Activated naive CD8-positive, alpha-beta T cell treated with anti-CD3 and anti-CD28 coated beads for 36 hours (primary cell): ENCODE measurements around the gene SND1. TPM values are rescaled to one million over a fixed set of nuclear protein-coding genes. Genes with fewer than 3 reads are reported as not detected.
"Not testable (repeated sequence)": the region's sequence is repeated elsewhere in the genome, so short reads cannot be mapped to it uniquely, and the experiment has no call there.

Experiments used
- DNase-seq: peaks from one replicate; pipeline ENCODE4 v3.0.0; 2021
- H3K27ac Mint-ChIP-seq: one replicate; pipeline ENCODE4 v1.8.0; 2022; ENCODE audit warnings: mild to moderate bottlenecking, moderate library complexity, mixed read lengths
- H3K27me3 Mint-ChIP-seq: one replicate; pipeline ENCODE4 v1.8.0; 2022; ENCODE audit warnings: mild to moderate bottlenecking, mixed read lengths
- H3K36me3 Mint-ChIP-seq: one replicate; pipeline ENCODE4 v1.8.0; 2021; ENCODE audit warnings: mild to moderate bottlenecking, mixed read lengths
- H3K4me1 Mint-ChIP-seq: one replicate; pipeline ENCODE4 v1.8.0; 2021; ENCODE audit warnings: mixed read lengths
- H3K4me3 Mint-ChIP-seq: one replicate; pipeline ENCODE4 v1.8.0; 2022; ENCODE audit warnings: mild to moderate bottlenecking, moderate library complexity, mixed read lengths
- H3K9me3 Mint-ChIP-seq: one replicate; pipeline ENCODE4 v1.8.0; 2022; ENCODE audit warnings: mixed read lengths
- total RNA-seq, 2 experiments: library from RNA; stranded (reverse); gene quantifications; one replicate each; pipeline ENCODE4 v1.2.3, GENCODE V29; 2021

Gene SND1
- total RNA-seq, 2 experiments from 2014 or later: 192 to 201 TPM

- peak overlapping the region; percentile 2 for H3K27ac Mint-ChIP-seq
- no peaks in the 10 kb centered on the region for H3K27me3 Mint-ChIP-seq
- peaks cover 6% of the 10 kb centered on the region for H3K9me3 Mint-ChIP-seq
- H3K4me3 Mint-ChIP-seq: no peak overlapping the region
- H3K36me3 Mint-ChIP-seq: peaks cover 58% of the 10 kb centered on the region
- peaks cover 44% of the 10 kb centered on the region for H3K4me1 Mint-ChIP-seq
- DNase-seq: no peak
These were observed 16.0 kb downstream of the SND1 start for GRCh38 chr7:127667759-127668530.

DNA sequence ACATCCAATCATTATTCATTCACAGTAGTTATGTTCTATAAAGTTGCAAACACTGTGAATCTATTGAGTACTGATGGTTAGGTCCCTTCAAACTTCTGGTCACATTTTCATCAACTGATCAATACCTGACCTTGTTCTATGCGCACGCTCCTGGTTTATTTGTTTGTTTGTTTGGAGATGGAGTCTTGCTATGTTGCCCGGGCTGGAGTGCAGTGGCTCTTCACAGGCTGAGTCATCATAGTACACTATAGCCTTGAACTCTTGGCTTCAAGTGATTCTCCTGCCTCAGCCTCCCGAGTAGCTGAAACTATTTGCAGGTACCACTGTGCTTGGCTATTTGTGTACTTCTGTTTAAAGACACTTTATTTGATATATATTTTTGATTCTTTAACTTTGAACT, 19.3 kb downstream of the SND1 start:
- H3K36me3 Mint-ChIP-seq: peaks cover 58% of the 10 kb centered on the region
- H3K9me3 Mint-ChIP-seq: peaks cover 6% of the 10 kb centered on the region
- peaks cover 37% of the 10 kb centered on the region for H3K4me1 Mint-ChIP-seq
- H3K27me3 Mint-ChIP-seq: no peaks in the 10 kb centered on the region
- H3K4me3 Mint-ChIP-seq: no peak overlapping the region
- DNase-seq: no peak
- H3K27ac Mint-ChIP-seq: no peak overlapping the region

GRCh38 chr7:127673902-127674301, 21.9 kb downstream of the SND1 start:
- Mint-ChIP-seq H3K36me3 (peaks cover 76% of the 10 kb centered on the region), H3K27ac (no peak overlapping the region), H3K4me1 (peaks cover 24% of the 10 kb centered on the region)

GRCh38 chr7:127674361-127674760, 22.4 kb downstream of the SND1 start:
- no peak for DNase-seq
- H3K27me3 Mint-ChIP-seq: no peaks in the 10 kb centered on the region
- peaks cover 76% of the 10 kb centered on the region for H3K36me3 Mint-ChIP-seq
- H3K4me3 Mint-ChIP-seq: no peak overlapping the region
- peaks cover 12% of the 10 kb centered on the region for H3K9me3 Mint-ChIP-seq
- H3K4me1 Mint-ChIP-seq: peaks cover 23% of the 10 kb centered on the region
- no peak overlapping the region for H3K27ac Mint-ChIP-seq

More at GRCh38 chr7:127673902-127674301, 21.9 kb downstream of the SND1 start:
- H3K4me3 Mint-ChIP-seq: no peak overlapping the region
- H3K9me3 Mint-ChIP-seq: peaks cover 10% of the 10 kb centered on the region
- no peaks in the 10 kb centered on the region for H3K27me3 Mint-ChIP-seq
- DNase-seq: no peak

DNA sequence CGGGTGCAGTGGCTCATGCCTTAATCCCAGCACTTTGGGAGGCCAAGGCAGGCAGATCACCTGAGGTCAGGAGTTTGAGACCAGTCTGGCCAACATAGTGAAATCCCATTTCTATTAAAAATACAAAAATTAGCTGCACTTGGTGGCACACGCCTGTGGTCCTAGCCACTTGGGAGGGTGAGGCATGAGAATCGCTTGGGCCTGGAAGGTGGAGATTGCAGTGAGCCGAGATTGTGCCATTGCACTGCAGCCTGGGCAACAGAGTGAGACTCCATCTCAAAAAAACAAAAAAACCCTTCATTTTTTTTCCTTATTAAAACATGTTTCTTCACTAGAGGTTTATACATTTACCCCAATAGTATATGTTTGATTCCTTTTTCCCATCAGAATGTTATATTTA, 22.9 kb downstream of the SND1 start:
- not testable (repeated sequence) for H3K4me3 Mint-ChIP-seq, DNase-seq, H3K27ac Mint-ChIP-seq, H3K27me3 Mint-ChIP-seq
- H3K36me3 Mint-ChIP-seq: peaks cover 78% of the 10 kb centered on the region
- peaks cover 18% of the 10 kb centered on the region for H3K9me3 Mint-ChIP-seq
- H3K4me1 Mint-ChIP-seq: peaks cover 20% of the 10 kb centered on the region

- peaks cover 22% of the 10 kb centered on the region for H3K9me3 Mint-ChIP-seq
- no peak overlapping the region for H3K27ac Mint-ChIP-seq
These were observed 23.7 kb downstream of the SND1 start for GRCh38 chr7:127675721-127676120.

GRCh38 chr7:127677433-127678230, 25.6 kb downstream of the SND1 start:
- Mint-ChIP-seq H3K27me3 (no peaks in the 10 kb centered on the region), H3K4me1 (peaks cover 32% of the 10 kb centered on the region), H3K4me3 (no peak overlapping the region), H3K27ac (no peak overlapping the region), H3K9me3 (peaks cover 20% of the 10 kb centered on the region), H3K36me3 (peaks cover 77% of the 10 kb centered on the region)
- DNase-seq: no peak

More at GRCh38 chr7:127675721-127676120, 23.7 kb downstream of the SND1 start:
- Mint-ChIP-seq H3K27me3 (no peaks in the 10 kb centered on the region), H3K4me1 (peaks cover 20% of the 10 kb centered on the region), H3K36me3 (peaks cover 79% of the 10 kb centered on the region), H3K4me3 (no peak overlapping the region)
- DNase-seq: no peak

GRCh38 chr7:127678337-127678736, 26.3 kb downstream of the SND1 start:
- no peaks in the 10 kb centered on the region for H3K27me3 Mint-ChIP-seq
- no peak overlapping the region for H3K27ac Mint-ChIP-seq
- peaks cover 78% of the 10 kb centered on the region for H3K36me3 Mint-ChIP-seq
- no peak for DNase-seq
- H3K4me1 Mint-ChIP-seq: peaks cover 35% of the 10 kb centered on the region
- peaks cover 19% of the 10 kb centered on the region for H3K9me3 Mint-ChIP-seq
- H3K4me3 Mint-ChIP-seq: no peak overlapping the region

GRCh38 chr7:127678947-127679346, 27.0 kb downstream of the SND1 start:
- peaks cover 19% of the 10 kb centered on the region for H3K9me3 Mint-ChIP-seq
- no peak for DNase-seq

GRCh38 chr7:127680983-127681382, 29.0 kb downstream of the SND1 start:
- Mint-ChIP-seq H3K4me3 (no peak overlapping the region), H3K27ac (no peak overlapping the region), H3K4me1 (peaks cover 47% of the 10 kb centered on the region), H3K9me3 (peaks cover 19% of the 10 kb centered on the region), H3K27me3 (no peaks in the 10 kb centered on the region), H3K36me3 (peaks cover 69% of the 10 kb centered on the region)
- DNase-seq: no peak

More at GRCh38 chr7:127678947-127679346, 27.0 kb downstream of the SND1 start:
- Mint-ChIP-seq H3K4me1 (peaks cover 39% of the 10 kb centered on the region), H3K4me3 (no peak overlapping the region), H3K27me3 (no peaks in the 10 kb centered on the region), H3K27ac (no peak overlapping the region), H3K36me3 (peaks cover 74% of the 10 kb centered on the region)

- Mint-ChIP-seq H3K27ac (no peak overlapping the region), H3K27me3 (no peaks in the 10 kb centered on the region), H3K4me1 (peaks cover 47% of the 10 kb centered on the region), H3K36me3 (peaks cover 60% of the 10 kb centered on the region), H3K9me3 (peaks cover 19% of the 10 kb centered on the region), H3K4me3 (no peak overlapping the region)
- no peak for DNase-seq
These were observed 30.1 kb downstream of the SND1 start for GRCh38 chr7:127682140-127682539.

DNA sequence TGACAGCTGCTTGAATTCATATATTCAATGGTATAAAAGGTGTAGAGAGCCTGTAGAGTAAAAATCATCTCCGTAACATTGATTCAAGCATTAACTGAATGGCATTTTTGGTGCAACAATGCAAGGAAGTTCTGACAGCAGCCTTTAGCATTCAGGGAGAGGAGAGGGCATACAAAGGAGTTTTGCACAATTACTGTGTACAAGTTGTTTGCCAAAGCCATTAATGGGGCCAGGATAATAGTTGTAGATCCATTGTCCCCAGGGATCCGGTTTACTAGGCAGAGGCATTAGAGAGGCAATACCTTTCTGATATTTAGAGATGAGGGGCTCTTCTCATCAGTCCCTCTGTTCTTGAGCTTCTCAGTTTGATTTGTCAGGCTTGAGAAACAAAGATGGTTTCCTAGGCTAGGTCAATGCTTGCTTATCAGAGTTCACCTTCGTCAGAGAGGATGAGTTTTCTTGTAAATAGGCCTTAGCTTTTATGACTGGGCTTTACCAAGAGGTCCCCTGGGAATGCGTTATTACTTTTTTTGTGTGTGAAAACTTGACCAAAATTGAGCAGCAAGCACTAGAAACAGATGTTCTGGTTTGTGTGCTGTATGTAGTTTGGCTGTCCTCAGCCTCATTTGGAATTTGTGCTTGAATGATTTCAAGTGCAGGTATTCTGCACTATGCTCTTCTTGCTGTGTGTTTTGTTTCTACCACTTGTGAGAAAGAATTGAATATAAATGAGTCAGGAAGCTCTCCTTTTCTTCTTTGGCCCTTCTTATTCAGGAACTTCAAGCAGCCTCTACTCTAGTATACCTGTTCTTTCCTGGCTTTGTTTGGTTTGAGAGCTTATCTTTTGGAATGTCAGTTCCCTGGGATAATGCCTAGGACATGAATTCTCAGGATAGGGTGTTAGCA, 32.0 kb downstream of the SND1 start:
- peaks cover 13% of the 10 kb centered on the region for H3K9me3 Mint-ChIP-seq
- H3K36me3 Mint-ChIP-seq: peaks cover 45% of the 10 kb centered on the region
- H3K4me1 Mint-ChIP-seq: peaks cover 40% of the 10 kb centered on the region
- no peaks in the 10 kb centered on the region for H3K27me3 Mint-ChIP-seq
- no peak overlapping the region for H3K27ac Mint-ChIP-seq
- H3K4me3 Mint-ChIP-seq: no peak overlapping the region
- DNase-seq: no peak

DNA sequence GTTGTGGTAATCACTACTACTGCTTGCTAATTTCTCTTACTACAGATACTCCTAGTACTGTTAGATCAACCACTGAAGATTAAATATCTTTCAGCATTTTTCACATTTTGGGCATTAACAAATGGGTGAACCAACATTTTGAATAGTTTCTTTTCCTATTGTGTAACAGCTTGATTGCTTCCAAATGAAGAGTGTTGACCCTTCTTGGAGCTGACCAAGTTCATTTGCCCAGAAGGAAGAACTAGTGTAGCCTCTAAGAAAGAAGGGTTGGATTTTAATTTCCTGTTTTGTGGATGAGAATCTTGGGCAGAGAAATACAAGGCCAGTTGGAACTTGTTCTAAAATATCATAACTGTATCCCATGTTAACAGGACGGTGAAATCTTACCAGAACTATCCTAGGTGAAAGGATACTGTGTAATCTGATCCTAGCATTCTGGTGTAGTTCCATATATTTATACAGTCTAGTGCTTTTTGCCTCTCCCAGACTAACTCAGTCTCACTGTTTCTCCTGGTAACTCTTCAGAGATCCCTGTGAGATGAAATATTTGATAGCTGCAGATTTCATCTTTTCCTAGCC, 37.3 kb downstream of the SND1 start:
- Mint-ChIP-seq H3K4me1 (peaks cover 22% of the 10 kb centered on the region), H3K27me3 (no peaks in the 10 kb centered on the region), H3K4me3 (no peak overlapping the region), H3K27ac (no peak overlapping the region), H3K36me3 (peaks cover 29% of the 10 kb centered on the region), H3K9me3 (no peaks in the 10 kb centered on the region)
- DNase-seq: no peak

DNA sequence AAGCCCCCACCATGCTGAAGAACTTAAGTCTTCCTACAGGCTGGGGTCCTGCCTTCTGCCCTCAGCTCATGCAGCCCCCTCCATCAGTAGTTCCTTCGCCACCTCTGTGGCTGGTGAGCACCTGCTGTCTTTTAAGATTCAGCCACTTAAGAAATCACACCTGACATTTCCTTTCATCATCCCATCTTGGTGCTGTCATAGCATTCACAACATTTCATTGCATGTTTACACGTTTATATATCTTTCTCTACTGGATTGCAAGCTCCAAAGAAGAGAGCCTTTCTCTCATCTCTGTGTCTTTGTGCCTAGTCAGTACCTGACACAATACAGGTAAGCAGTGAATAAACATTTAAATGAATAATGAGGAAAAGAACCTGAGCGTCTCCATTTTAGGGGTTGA, 38.3 kb downstream of the SND1 start:
- Mint-ChIP-seq H3K4me1 (peaks cover 13% of the 10 kb centered on the region), H3K27me3 (no peaks in the 10 kb centered on the region), H3K36me3 (peaks cover 36% of the 10 kb centered on the region), H3K9me3 (no peaks in the 10 kb centered on the region), H3K27ac (no peak overlapping the region), H3K4me3 (no peak overlapping the region)
- no peak for DNase-seq
